ENCODE results near the gene DPP9. TPM values are rescaled to one million over a fixed set of nuclear protein-coding genes. Genes with fewer than 3 reads are reported as not detected.

The DPP9 gene
- total RNA-seq, 1 donor, result 42.0 TPM

GRCh38 chr19:4712771-4713170 lies 10.9 kb downstream of the DPP9 start:
- DNase-seq (ENCODE audit: low read depth in 2 of 3, low spot score in 2 of 3), result no peak

DNA sequence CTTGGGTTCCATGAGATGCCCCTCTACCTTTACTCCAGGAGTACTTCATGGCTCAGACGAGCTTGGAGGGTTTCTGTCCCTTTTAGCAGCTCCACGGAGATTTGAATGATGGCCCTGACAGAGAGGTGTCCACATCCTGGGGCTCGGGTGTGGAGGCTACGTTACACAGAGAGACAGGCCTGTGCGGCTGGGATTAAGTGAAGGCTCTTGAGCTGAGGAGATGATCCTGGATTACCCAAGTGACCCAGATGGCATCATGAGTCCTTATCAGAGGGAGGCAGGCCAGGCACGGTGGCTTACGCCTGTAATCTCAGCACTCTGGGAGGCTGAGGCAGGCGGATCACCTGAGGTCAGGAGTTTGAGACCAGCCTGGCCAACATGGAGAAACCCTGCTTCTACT lies 12.4 kb downstream of the DPP9 start:
- DNase-seq (ENCODE audit: low read depth in 2 of 3, low spot score in 2 of 3), result no peak

DNA sequence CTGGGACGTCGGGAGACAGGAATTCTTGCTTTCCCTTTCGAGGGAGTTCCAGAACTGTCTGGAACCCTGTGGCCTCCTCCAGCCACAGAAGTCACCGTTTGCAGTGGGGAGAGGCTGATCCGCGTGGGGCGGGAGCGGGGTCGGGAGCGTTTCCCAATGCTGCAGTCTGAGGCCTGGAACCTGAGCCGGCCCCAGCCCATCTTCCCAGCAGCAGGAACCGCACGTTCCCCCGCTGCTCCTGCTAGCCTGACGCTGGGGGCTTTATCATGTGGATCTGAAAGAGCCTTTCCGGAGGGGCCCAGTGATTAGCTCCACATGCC lies 13.4 kb downstream of the DPP9 start:
- DNase-seq (ENCODE audit: low read depth in 2 of 3, low spot score in 2 of 3), result no peak

DNA sequence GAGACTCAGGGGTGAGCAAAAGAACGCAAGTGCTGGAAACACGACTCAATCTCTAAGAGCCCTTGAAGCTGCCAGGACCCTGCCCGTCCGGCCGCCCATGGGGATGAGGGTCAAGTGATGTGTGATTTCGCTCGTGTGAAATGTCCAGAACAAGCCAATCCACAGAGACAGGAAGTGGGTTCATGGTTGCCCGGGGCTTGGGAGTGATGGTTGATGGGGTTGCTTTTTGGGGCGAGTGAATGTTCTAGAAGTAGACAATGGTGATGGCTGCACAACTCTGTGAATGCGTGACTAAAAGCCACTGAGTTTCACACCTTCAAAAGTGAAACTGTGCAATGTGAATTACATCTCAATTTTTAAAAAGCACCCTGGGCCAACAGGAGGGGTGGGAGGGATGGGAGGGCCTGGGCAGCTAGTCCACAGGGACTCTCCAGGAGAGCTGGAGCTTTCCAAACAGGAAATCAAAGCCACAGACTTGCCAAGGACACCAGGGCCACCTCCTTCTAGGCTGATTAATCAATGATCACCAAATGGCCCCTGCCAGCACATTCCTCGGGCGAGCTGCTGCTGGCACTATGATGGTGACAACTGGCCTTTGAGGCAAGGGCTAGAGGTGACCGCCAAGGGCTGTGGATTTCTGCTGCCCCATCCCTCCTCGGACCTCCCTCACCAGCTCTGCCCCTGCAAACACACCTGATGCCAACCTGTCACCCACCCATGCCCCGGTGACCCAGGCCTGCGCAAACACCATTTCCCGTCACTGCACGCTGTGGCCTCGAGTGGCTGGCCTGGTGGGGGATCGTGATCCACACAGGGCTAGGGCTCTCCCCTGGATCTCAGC lies 14.0 kb downstream of the DPP9 start:
- no peak for DNase-seq (ENCODE audit: low read depth in 2 of 3, low spot score in 2 of 3)

- no peak for DNase-seq (ENCODE audit: low read depth in 2 of 3, low spot score in 2 of 3)
Observed at GRCh38 chr19:4707956-4708650, 15.5 kb downstream of the DPP9 start.

- DNase-seq (ENCODE audit: low read depth in 2 of 3, low spot score in 2 of 3), result no peak
Observed at GRCh38 chr19:4707322-4707721, 16.3 kb downstream of the DPP9 start.

- no peak for DNase-seq (ENCODE audit: low read depth in 2 of 3, low spot score in 2 of 3)
Observed at GRCh38 chr19:4705413-4706131, 18.1 kb downstream of the DPP9 start.

- no peak for DNase-seq (ENCODE audit: low read depth in 2 of 3, low spot score in 2 of 3)
Observed at GRCh38 chr19:4704317-4704673, 19.3 kb downstream of the DPP9 start.

DNA sequence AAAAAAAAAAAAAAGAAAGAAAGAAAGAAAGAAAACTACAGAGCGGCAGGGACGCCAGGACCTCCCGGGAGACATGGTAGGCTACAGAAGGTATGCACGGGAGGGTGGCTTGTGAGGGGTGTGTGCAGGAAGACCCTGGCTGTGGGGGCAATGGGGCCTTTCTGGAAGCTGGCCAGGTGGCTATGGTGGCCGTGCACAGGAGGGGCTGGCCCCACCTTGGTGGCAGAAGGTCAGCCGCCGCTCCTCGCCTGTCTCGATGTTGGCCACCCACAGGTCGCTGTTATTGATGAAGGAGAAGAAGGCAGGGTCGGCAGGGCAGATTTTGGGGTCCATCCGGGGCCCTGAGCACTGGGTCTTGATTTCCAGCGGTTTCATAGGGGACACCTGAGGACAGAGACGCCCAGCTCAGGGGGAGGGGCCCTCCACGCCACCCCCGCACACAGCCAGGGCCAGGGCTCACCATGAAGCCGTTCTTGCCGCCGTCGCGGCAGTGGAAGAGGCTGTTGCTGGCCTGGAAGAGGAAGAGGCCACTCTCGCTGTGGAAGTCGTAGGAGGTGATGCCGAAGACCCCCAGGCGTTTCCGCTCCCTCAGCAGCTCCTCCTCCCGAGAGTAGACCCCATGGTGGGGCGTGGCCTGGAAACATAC lies 19.8 kb downstream of the DPP9 start:
- DNase-seq (ENCODE audit: low read depth in 2 of 3, low spot score in 2 of 3), result no peak

- no peak for DNase-seq (ENCODE audit: low read depth in 2 of 3, low spot score in 2 of 3)
Observed at GRCh38 chr19:4702764-4703163, 20.9 kb downstream of the DPP9 start.

DNA sequence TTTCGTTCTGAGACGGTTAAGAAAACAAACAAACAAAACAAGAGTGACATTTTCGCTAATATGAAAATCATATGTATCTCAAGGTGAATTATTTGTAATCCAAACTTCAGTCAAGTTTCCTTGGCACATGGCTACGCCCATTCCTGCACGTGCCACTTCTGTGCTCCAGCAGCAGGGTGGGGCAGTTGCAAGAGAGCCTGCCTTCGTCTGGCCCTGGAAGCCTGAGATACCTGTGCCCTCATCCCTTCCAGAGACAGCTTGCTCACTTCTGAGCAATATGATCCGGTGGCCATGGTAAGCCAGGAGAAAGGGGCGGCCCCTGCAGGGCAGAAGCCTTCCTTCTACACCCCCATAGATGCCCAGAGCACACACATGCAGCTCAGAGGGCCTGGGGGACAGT lies 22.1 kb downstream of the DPP9 start:
- DNase-seq (ENCODE audit: low read depth in 2 of 3, low spot score in 2 of 3), result no peak

DNA sequence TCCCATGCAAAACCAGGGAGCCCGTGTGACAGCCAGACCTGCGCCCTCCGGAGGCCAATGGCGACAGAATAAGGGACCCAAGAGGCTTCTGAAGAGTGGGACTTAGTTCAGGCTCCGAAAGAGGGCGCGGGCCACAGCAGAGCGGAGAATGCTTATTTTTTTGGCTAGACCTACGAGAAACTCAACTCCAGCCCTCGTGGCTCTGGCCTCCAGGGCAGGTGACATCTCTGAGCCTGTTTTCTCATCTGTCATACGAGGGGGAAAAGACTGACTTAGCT lies 23.0 kb downstream of the DPP9 start:
- no peak for DNase-seq (ENCODE audit: low read depth in 2 of 3, low spot score in 2 of 3)

GRCh38 chr19:4699826-4700692 lies 23.6 kb downstream of the DPP9 start:
- DNase-seq (ENCODE audit: low read depth in 2 of 3, low spot score in 2 of 3), result no peak

DNA sequence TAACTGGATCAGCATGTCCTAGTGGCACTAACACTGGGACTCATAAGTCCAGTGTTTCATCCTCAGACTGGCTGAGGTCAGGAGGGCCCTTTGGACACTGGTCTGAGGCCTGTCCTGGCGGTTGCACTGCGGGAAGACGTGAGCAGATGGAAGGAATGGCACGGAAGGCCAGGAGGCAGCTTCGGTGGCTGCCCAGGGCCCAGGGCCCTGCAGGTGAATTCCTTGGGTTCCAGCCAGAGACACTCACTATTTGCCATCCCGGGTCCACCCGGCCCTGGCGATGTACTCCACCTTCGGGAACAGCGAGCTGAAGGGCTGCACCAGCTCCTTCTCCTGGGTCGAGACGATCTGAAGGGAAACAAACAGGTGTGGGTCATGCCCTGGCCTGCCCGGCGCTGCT lies 26.3 kb downstream of the DPP9 start:
- no peak for DNase-seq (ENCODE audit: low read depth in 2 of 3, low spot score in 2 of 3)

GRCh38 chr19:4695224-4695731 lies 28.4 kb downstream of the DPP9 start:
- DNase-seq (ENCODE audit: low read depth in 2 of 3, low spot score in 2 of 3), result no peak

DNA sequence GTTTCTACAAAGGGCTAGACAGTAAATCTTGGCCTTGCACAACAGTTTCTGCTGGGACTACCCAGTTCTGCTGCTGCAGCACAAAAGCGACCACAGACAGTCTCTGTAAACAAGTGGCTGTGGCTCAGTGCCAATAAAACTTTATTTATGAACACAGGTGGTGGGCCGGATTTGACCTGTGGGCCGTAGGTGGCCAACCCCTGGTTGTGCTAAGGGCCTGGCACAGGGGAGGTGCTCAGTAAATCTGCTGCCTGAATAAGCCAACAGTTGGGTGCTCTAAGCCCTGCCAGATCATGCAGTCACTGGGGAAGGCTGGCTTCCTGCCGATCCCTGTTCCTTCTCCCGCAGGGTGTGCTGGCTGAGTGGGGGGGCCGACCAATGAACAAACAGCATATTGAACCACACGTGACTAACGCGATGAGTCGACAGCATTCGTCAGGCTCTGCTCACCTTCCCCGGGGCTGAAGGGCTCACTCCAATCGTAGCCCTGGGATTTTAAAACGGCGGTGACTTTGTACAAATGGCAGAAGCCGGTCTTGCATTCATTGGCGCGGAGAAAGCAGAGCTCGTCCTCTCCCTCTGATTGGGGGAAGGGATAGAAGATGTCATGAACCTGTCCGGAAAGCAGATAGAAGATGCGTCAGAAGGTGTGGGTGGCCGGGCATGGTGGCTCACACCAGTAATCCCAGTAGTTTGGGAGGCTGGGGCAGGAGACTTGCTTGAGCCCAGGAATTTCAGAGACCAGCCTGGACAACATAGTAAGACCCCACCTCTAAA lies 29.2 kb downstream of the DPP9 start:
- no peak for DNase-seq (ENCODE audit: low read depth in 2 of 3, low spot score in 2 of 3)

DNA sequence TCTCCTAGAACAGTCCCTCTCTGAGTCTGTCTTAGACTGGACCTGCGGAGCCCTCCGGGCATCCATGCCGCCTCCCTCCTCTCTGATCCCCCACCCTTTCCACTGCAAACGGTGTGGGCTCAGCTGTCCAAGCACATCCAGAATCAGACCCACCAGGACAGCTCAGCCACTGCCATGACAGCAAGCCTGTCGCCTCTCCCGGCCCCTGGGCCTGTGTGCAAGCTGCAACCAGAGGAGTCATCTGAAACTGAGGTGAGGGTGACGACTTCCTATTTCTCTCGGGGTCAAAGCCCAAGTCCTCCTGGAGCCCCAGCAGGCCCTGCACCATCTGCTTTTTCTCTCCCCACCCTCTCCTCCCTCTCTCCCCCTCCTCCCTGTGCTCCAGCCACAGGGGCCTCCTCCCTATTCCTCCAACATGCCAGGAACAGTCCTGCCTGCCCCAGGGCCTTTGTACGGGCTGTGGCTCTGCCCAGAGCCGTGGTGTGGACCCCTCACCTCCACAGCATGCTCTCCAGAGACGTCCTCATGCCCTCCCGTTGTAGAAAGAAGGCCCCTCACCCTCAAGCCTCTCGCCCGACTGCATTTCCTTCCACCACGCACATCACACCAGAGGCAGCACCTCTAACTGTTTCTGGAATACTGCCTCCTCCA lies 30.0 kb downstream of the DPP9 start:
- no peak for DNase-seq (ENCODE audit: low read depth in 2 of 3, low spot score in 2 of 3)

- no peak for DNase-seq (ENCODE audit: low read depth in 2 of 3, low spot score in 2 of 3)
Observed at GRCh38 chr19:4693078-4693350, 30.6 kb downstream of the DPP9 start.

- DNase-seq (ENCODE audit: low read depth in 2 of 3, low spot score in 2 of 3), result no peak
Observed at GRCh38 chr19:4692251-4693077, 31.2 kb downstream of the DPP9 start.
